HT-29 (cell line): ENCODE measurements around the gene IPO13. TPM values are rescaled to one million over a fixed set of nuclear protein-coding genes. Genes with fewer than 3 reads are reported as not detected.

Experiments
- DNase-seq: peaks from one replicate; pipeline ENCODE4 v3.0.0-alpha.2; 2015; ENCODE audit warnings: low spot score
- total RNA-seq: library from RNA; depleted of rRNA; stranded (reverse); fragments of >200 nt; shearing (Covaris generic); gene quantifications from 2 replicates; pipeline ENCODE4 v1.2.3, GENCODE V29; 2014

Gene IPO13
- total RNA-seq, 1 experiment from 2014 or later, result 19.1 TPM

GRCh38 chr1:43951021-43951985 lies 4.6 kb downstream of the IPO13 start:
- DNase-seq, result no peak

DNA sequence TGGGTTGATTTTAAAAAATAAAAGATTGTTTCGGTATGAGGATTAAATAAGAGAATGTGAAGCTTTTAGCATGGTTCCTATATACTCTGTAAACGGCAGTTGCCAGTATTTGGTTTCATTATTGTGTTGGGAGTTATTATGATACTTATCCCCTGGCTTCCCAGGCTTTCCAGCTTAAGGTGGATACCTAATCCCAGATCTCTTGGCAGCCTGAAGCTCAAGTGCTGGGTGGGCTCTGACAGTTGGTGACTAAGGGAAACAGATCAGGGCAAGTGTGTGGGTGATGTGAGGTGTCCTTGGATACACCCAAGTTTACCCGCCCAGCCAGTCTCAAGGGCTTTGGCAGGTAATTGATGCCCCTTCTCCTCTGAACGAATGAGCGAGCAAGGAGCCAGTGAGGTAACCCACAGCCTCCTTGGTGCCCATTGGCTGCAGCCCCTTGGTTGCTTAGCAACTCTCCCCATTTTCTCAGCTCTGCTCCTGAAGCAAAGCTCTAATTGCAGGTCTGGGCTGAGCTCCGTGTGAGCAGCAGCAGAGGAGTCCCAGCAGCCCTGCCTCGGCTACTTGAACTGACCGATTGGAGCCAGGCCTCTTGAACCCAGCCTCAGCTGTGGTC lies 6.1 kb downstream of the IPO13 start:
- no peak for DNase-seq

DNA sequence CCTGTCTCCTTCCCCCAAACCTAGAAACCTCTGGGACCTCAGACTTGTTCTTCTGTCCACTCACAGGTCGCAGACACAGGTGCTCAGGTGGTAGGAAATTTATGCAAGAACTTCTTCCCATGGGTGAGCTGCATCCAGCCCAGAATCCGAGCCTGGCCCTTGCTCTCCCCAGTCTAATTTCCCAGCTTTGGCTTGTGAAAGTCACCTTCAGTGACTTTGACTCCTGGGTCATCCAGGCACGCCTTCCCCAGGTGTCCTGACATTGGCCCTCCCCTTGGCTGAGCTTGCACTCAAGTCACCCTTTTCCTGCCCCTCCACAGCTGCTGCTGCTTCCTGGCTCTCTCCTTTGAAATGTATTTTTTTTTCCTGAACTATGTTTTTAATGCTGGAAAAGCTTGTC lies 6.6 kb downstream of the IPO13 start:
- DNase-seq, result no peak

GRCh38 chr1:43954036-43954435 lies 7.3 kb downstream of the IPO13 start:
- DNase-seq, result no peak

- DNase-seq, result no peak
Measured at GRCh38 chr1:43956234-43956633, 9.5 kb downstream of the IPO13 start.

GRCh38 chr1:43957407-43958040 lies 10.8 kb downstream of the IPO13 start:
- no peak for DNase-seq

- DNase-seq, result no peak
Measured at GRCh38 chr1:43958351-43959255, 11.9 kb downstream of the IPO13 start.

DNA sequence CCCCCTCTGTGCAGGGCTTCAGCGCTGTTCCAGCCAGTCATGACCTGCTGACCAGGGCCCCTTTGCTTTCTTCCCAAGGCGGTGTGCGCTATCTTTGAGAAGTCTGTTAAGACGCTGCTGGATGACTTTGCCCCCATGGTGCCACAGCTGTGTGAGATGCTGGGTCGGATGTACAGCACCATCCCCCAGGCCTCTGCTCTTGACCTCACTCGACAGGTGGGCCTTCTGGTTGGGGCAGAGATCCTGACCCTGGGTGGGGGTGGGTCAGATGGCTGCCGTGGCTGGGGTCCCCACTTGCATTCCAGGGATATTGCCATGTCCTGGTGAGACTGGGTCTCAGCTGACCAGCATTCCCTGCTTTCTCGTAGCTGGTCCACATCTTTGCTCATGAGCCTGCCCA lies 14.0 kb downstream of the IPO13 start:
- no peak for DNase-seq

DNA sequence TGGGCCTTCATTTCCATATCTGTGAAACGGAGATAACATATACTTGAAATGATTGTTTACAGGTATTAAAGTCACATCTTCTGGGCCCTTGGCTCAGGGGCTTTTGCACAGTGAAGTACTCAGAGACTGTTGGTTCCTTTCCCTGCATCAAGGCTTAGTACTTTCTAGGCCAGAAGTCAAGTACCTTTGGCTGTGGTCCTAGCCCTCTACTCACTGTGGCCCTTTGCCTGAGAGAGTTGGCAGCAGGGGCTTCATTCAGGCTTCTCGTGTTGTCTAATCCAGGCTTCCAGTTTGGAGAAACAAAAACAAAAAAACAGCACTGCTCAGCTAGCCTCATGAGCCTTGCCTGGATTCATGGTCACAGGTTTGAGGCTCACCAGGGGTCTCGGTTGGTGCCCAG lies 14.9 kb downstream of the IPO13 start:
- no peak for DNase-seq

- DNase-seq, result no peak
Measured at GRCh38 chr1:43962324-43962723, 15.6 kb downstream of the IPO13 start.

- no peak for DNase-seq
Measured at GRCh38 chr1:43963006-43963405, 16.3 kb downstream of the IPO13 start.

DNA sequence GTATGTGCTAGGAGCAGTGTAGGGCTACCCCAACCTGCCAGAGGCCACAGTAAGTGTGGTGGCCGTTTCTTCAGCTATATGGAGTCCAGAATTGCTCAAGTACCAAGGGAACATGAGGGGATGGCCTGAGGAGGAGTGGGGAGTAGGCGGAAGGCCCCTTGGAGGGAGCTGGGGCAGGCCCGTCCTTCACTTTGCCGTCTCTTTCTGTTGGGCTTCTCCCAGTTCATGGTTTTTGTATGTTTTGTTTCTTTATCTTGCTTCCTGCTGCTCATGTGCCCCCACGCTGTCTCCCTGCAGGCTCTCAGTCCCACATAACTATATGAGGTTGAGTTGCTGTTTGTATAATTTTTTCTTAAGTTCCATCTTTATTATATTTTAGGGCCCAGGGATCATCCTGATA lies 17.1 kb downstream of the IPO13 start:
- no peak for DNase-seq

GRCh38 chr1:43965316-43965715 lies 18.6 kb downstream of the IPO13 start:
- no peak for DNase-seq

DNA sequence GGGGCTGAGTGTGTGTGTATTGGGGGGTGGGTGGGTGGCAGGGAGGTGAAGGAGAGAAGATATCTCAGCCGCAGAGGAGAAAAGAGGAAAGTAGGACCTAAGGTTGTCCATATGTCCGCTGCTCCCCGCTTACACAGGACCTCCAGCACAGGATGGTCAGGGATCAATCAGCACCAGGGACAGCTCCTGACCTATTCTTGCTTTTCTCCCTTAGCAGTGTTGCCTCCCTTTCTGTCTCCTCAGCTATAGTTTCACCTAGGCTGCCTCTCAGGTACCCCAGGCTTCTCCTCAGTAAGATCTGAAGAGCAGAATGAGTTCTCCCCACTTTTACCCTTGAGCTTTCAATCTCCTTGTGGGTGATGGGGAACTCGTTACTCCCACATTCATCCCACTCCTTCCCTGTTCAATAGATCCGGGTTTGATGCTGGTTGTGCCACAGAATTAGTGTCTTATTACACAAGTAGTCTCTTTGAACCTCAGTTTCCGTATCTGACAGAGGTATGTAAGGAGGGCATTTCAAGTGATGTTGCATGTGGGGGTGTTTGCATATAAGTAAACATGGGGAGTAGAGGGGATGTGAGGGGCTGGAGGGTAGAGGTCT lies 21.7 kb downstream of the IPO13 start:
- DNase-seq, result peak; percentile 55

GRCh38 chr1:43969416-43969745 lies 22.6 kb downstream of the IPO13 start:
- DNase-seq, result no peak

DNA sequence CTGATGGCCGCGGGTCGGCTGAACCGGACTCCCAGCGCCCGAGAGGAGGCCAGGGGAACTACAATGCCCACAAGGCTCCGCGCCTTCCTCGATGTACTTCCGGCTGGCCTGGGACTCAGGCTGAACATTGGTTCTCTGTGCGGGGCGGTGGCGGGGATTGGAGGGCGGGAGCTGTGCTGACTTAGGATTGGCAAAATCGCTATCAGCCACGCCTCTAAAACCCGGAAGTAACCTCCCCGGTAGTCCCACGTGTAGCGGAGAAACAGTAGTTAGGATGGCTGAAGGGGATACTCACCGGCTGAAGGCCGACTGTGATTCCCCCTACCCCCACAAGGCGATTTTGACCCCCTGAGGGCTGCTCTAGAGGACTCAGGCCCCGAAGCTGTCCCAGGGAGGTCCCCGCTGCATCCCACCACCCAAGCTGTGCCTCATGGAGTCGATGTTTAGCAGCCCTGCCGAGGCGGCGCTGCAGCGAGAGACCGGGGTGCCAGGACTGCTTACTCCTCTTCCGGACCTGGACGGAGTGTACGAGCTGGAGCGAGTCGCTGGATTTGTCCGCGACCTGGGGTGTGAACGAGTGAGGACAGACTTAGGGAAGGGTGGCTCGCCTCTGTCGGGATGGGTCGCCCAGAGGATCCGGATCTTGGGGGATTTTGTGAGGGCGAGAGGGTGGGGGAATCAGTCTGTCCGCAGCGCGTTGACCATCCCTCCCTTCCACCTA lies 23.2 kb downstream of the IPO13 start, which contains the start of gene DPH2:
DPH2 (plus strand) TSS at position 265 of the 721 bp plus-strand sequence; CDS start at position 431, 166 bp downstream.
- DNase-seq, result peak; percentile 97

DNA sequence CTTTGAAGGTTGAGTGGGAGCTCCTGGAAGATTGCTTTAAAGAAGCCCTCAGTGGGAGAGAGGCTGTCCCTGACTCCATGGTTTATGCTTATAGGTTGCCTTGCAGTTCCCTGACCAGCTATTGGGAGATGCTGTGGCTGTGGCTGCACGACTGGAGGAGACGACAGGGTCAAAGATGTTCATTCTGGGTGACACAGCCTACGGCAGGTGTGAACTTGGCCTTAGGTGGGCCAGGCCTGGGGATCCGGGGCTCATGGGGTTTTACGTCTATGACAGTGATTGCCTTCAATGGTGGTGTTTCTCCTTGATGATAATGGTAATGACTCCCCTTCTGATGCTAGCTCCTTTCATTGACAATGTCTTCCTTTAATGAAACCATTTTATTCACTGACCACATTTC lies 23.8 kb downstream of the IPO13 start:
- DNase-seq, result peak; percentile 5

DNA sequence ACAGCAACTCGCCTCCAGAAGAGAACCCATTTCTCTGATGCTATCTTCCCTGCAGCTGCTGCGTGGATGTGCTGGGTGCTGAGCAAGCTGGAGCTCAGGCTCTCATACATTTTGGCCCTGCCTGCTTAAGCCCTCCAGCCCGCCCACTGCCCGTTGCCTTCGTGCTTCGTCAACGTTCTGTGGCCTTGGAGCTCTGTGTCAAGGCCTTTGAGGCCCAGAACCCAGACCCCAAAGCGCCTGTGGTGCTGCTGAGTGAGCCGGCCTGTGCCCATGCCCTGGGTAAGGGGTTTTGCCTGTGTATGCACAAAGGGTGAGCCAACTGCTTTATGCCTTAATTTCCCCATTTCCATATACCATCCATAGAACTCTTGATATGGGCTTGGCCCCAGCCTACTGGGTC lies 24.2 kb downstream of the IPO13 start:
- no peak for DNase-seq

GRCh38 chr1:43971336-43971980 lies 24.7 kb downstream of the IPO13 start:
- no peak for DNase-seq

DNA sequence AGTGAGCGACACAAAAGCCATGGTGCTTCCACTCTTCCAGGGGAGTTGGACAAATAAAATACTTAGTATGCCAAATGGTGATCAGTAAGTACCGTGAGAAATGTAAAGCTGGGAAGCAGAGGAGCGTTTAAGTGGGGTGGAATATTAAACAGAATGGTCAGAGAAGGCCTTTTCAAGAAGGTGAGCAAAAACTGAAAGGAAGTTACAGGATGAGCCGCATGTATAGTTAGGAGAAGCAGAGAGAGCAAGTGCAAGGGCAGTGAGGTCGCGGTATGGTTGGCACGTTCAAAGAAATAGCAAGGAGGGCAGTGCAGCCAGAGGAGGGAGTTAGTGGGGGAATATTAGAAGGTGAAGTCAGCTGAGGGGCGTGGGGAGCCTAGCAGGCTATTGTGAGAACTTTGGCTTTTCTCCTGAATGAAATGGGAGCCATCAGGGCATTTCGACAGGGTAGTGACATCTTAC lies 27.3 kb downstream of the IPO13 start:
- DNase-seq, result peak; percentile 4
